AG04449 (cell line): ENCODE results near the gene FGF9.

Experiments
- CTCF ChIA-PET: fragments of 350-600 bp; formaldehyde crosslinking; extraction: SDS; loops from one replicate; lab custom pipeline; 2021; ENCODE audit warnings: antibody characterized with exemption; lab: Yijun Ruan, JAX
- POLR2A ChIA-PET: fragments of 400-600, 350-600 bp; formaldehyde crosslinking; extraction: SDS; loops from one replicate; lab custom pipeline; 2020; ENCODE audit warnings: antibody characterized with exemption, inconsistent platforms; lab: Yijun Ruan, JAX
- DNase-seq: peaks from one replicate; pipeline ENCODE4 v3.0.0-alpha.2; 2010; ENCODE audit warnings: low read depth, low spot score
- H3K4me3 ChIP-seq: 2 replicates; pipeline ENCODE4 v1.5.1; 2011; ENCODE audit warnings: low read depth, mild to moderate bottlenecking, control low read depth, low read length
- TF ChIP-seq, protein P1 (sequence below): IDR thresholded peaks from one replicate; pipeline ENCODE4 v1.5.1; 2011; ENCODE audit warnings: mild to moderate bottlenecking, moderate library complexity, low read length, control low read depth, inconsistent platforms; ENCODE audit not compliant: insufficient read depth; ENCODE audit errors: missing control alignments

FGF9 gene

DNA sequence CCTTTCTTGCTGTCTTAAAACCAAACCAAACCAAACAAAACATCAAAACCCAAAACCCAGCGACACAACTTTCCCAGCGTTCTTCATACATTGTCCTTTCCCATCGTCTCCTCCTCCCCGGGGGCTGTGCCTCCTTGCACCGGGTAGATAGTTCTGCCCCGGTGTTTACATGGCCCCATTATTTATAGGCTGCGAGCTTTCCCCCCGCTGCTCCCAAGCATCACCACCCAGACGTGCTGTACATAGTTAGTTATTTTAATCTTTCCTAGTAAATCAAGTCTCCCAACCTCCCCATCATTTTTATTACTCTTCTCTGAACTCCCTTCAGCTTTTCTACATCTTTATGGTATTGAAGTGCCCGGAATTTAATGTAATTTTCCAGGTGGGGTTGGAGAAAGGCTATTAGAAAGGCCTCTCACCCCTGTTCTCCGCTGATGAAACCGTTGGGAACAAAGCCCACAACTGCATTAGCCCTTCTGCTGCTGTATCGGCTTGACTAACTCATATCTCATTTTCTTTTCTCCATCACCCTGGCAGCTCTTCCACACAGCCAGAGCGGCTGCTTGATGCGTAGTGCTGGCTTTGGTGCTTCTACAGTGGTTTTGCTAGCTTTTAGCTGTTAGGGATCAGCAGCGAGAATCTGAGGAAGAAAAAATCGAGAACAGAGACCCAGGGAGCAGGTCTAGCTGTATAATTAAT, 53.1 kb downstream of the FGF9 start:
- POLR2A ChIA-PET: no interaction called here
- DNase-seq: no peak
- CTCF ChIA-PET: interaction anchor here (0.5 kb wide), 1 partner anchor 53 kb away, joined by 3 read pairs; no protein-coding TSS in a partner anchor
- no peak overlapping the region for H3K4me3 ChIP-seq
- TF ChIP-seq, protein P1, sequence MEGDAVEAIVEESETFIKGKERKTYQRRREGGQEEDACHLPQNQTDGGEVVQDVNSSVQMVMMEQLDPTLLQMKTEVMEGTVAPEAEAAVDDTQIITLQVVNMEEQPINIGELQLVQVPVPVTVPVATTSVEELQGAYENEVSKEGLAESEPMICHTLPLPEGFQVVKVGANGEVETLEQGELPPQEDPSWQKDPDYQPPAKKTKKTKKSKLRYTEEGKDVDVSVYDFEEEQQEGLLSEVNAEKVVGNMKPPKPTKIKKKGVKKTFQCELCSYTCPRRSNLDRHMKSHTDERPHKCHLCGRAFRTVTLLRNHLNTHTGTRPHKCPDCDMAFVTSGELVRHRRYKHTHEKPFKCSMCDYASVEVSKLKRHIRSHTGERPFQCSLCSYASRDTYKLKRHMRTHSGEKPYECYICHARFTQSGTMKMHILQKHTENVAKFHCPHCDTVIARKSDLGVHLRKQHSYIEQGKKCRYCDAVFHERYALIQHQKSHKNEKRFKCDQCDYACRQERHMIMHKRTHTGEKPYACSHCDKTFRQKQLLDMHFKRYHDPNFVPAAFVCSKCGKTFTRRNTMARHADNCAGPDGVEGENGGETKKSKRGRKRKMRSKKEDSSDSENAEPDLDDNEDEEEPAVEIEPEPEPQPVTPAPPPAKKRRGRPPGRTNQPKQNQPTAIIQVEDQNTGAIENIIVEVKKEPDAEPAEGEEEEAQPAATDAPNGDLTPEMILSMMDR: no peak

DNA sequence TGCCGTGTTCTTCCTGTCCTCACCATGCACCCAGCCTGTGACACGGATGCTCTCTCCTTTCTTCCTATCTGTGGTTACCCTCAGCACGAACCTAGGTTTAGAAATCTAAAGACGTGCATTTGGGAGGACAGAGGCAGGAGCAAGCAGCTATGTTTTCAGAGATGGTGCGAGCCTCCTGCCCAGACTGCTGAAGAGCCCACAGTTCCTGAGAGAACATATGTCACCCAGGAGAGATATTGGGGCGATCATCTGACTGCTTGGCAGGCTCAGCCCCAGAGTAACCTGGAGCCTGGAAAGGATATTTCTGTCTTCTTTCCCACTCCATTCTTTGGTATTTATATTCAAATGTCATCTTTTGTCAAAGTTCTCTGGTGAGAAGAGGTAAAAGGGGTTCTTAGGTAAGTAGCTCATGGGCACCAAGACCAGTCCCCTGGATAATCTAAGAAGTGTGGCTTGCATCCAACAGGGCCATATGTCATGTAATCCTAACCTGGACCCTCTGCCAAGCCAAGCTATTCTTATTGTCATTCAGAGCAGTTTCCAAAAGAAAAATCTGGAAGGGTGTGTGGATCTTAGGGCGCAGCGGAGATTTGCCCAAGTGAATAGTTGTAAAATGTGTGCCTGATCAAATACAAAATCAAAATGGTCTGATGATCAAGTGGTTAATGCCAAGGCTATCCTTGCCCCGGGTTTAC, 59.5 kb downstream of the FGF9 start:
- no peak overlapping the region for H3K4me3 ChIP-seq
- POLR2A ChIA-PET: no interaction called here
- TF ChIP-seq, protein P1: no peak
- CTCF ChIA-PET: no interaction called here
- DNase-seq: no peak

DNA sequence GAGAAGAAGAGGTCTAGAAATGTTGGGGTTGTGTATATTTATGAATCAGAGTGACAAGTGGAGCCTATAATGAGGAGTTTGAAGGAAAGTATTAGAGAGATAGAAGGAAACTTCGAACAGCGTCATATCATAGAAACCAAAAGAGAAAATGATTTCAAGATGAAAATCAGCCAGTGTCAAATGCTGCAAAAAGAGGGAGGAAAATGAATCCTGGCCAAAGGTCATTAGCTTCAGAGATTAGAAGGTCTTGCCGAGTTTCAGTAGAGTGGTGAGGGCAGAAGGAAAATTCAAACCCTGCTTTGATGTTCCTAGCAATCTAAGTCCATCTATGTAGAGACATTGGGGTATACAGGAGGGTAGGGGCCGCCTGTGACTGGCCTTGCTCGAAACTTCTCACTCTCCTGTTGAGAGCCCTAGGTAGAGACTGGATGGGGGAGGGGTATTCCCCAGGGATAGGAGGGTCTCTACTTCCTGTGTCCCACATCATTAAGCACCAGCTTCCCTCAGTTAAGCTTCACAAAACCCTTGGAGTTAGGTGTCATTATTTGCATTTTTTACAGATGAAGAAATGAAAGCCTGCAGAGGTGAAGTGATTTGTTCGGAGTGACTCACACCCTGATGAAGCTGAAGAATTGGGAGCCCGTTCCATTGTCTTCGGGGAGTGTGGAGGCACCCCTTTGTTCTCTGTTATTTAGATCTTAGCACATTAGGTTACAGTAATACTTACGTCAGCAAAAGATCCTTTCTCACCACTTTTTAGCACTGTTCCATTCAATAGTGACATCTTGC, 62.8 kb downstream of the FGF9 start:
- no peak overlapping the region for H3K4me3 ChIP-seq
- POLR2A ChIA-PET: no interaction called here
- CTCF ChIA-PET: no interaction called here
- TF ChIP-seq, protein P1: no peak
- DNase-seq: no peak

DNA sequence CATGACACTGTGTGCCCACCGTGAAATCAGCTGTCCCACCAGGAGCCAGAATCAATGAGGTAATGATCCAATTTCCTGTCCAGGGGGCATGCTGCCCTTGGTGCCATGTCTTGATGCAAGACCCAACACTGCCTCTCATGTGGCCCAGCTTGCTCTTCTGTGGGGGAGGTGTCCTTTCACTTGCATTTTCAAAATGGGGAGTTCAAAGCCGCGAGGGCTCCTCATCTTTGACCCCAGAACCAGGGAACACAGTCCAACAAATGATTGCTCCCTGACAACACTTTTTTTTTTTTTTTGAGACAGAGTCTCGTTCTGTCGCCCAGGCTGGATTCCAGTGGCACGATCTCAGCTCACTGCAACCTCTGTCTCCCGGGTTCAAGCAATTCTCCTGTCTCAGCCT, 64.1 kb downstream of the FGF9 start:
- DNase-seq: no peak
- POLR2A ChIA-PET: no interaction called here
- CTCF ChIA-PET: no interaction called here
- TF ChIP-seq, protein P1: no peak
- no peak overlapping the region for H3K4me3 ChIP-seq

DNA sequence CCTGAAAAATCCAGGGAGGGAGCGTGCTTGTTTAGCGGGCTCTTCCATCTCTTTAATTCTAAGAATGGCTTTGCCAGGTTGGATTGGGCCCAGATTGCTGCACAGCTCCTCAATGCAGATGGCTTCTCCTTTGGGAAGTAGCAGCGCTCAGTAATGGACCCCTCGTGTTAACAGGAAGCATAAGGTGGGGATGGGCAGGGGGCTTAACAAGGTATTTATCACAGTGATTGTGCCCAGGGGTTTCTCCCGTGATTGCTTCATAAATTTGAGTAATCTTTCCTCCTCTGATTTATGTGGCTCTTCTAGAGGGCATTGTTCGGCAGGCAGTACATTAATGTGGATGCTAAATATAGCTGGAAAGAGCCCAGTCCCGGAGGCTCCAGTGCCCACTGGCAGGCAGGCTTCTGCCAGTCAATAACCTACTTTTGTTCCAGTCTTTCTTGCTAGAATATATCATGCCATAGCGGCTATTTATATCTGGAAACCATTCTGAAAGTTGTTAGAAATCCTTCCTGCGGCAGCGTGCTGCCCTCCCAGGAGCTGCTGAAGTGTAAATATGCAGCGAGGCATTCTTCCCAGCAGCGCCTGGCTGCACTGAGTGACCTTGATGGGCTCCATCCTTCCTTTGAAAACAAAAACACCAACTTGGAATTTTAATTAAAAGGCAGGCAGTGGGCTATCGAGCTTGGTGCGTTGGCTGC, 65.0 kb downstream of the FGF9 start:
- DNase-seq: no peak
- ChIA-PET CTCF (no interaction called here), POLR2A (no interaction called here)
- H3K4me3 ChIP-seq: no peak overlapping the region
- TF ChIP-seq, protein P1: no peak

DNA sequence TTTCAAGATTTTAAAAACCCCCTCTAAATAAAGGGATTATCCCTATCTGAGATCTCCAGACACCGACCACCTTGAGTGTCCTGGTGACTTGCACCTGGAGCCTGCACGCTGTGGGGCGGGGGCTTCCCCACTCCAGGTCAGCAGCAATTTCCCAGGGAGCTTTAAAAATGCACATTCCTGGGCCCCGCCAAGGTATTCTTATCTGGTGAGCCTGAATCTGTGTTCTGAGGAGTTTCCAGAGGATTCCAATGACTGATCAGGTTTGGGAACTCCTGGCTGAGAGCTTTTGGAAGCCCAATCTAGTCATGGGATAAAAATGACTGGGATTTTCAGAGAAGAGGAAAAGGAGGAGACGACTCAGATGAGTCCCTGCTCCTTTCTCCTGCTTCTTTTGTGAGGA, 66.1 kb downstream of the FGF9 start:
- DNase-seq: no peak
- TF ChIP-seq, protein P1: no peak
- ChIA-PET POLR2A (no interaction called here), CTCF (no interaction called here)
- H3K4me3 ChIP-seq: no peak overlapping the region
